ENCODE data around the gene ANGPT4. TPM values are rescaled to one million over a fixed set of nuclear protein-coding genes. Genes with fewer than 3 reads are reported as not detected.

The ANGPT4 gene
- total RNA-seq, 1 donor from 2014 or later: 0.05 TPM

- TF ChIP-seq CTCF (IDR thresholded peaks at IDR 0.05; ENCODE audit: insufficient read depth, low read depth, low read length) (no peak), EZH2 (IDR thresholded peaks at IDR 0.05; ENCODE audit: insufficient read depth, low read length) (no peak)
- Histone ChIP-seq H3K36me3 (ENCODE audit: insufficient read depth, low read length) (no peaks in the 10 kb centered on the region), H4K20me1 (ENCODE audit: insufficient read depth, low read length) (no peaks in the 10 kb centered on the region), H3K79me2 (ENCODE audit: insufficient read depth, low read length) (no peaks in the 10 kb centered on the region), H3K27me3 (ENCODE audit: insufficient read depth, low read length) (no peaks in the 10 kb centered on the region), H3K9ac (ENCODE audit: low read length) (no peak overlapping the region), H3K4me1 (ENCODE audit: insufficient read depth, low read length) (no peaks in the 10 kb centered on the region), H3K27ac (ENCODE audit: low read depth, low read length) (no peak overlapping the region), H3K4me3 (ENCODE audit: insufficient read depth, low read depth, low read length) (no peak overlapping the region), H2AFZ (ENCODE audit: low read depth, low read length) (no peak overlapping the region), H3K9me3 (ENCODE audit: insufficient read depth, low read depth, low read length) (no peaks in the 10 kb centered on the region), H3K4me2 (ENCODE audit: low read length) (no peak overlapping the region)
- no peaks in the 10 kb centered on the region for H3K4me1 Mint-ChIP-seq (ENCODE audit: low read depth, unreplicated experiment)
- FAIRE-seq (no peak), DNase-seq (ENCODE audit: low read depth) (no peak)
- peaks cover 51% of the 10 kb centered on the region for H3K27me3 Mint-ChIP-seq (ENCODE audit: low read depth, unreplicated experiment)
- no peak overlapping the region for H3K27ac Mint-ChIP-seq (ENCODE audit: unreplicated experiment)
- no peaks in the 10 kb centered on the region for H3K36me3 Mint-ChIP-seq (ENCODE audit: low read depth, unreplicated experiment)
- no peak overlapping the region for H3K4me3 Mint-ChIP-seq (ENCODE audit: unreplicated experiment)
- no peaks in the 10 kb centered on the region for H3K9me3 Mint-ChIP-seq (ENCODE audit: unreplicated experiment)
Observed at GRCh38 chr20:962683-963082, 46.5 kb upstream of the ANGPT4 start.

- no peaks in the 10 kb centered on the region for H3K4me1 ChIP-seq (ENCODE audit: insufficient read depth, low read length)
- H3K4me2 ChIP-seq (ENCODE audit: low read length): no peak overlapping the region
- H3K9ac ChIP-seq (ENCODE audit: low read length): no peak overlapping the region
- H3K27ac Mint-ChIP-seq (ENCODE audit: unreplicated experiment): no peak overlapping the region
- H3K27me3 ChIP-seq (ENCODE audit: insufficient read depth, low read length): no peaks in the 10 kb centered on the region
- H3K9me3 Mint-ChIP-seq (ENCODE audit: unreplicated experiment): no peaks in the 10 kb centered on the region
- FAIRE-seq (no peak), DNase-seq (ENCODE audit: low read depth) (no peak)
- no peaks in the 10 kb centered on the region for H3K9me3 ChIP-seq (ENCODE audit: insufficient read depth, low read depth, low read length)
- no peaks in the 10 kb centered on the region for H3K79me2 ChIP-seq (ENCODE audit: insufficient read depth, low read length)
- H2AFZ ChIP-seq (ENCODE audit: low read depth, low read length): no peak overlapping the region
- no peak overlapping the region for H3K27ac ChIP-seq (ENCODE audit: low read depth, low read length)
- H3K4me3 Mint-ChIP-seq (ENCODE audit: unreplicated experiment): no peak overlapping the region
- no peaks in the 10 kb centered on the region for H3K36me3 Mint-ChIP-seq (ENCODE audit: low read depth, unreplicated experiment)
- no peak overlapping the region for H3K4me3 ChIP-seq (ENCODE audit: insufficient read depth, low read depth, low read length)
- no peaks in the 10 kb centered on the region for H4K20me1 ChIP-seq (ENCODE audit: insufficient read depth, low read length)
- peaks cover 51% of the 10 kb centered on the region for H3K27me3 Mint-ChIP-seq (ENCODE audit: low read depth, unreplicated experiment)
- H3K4me1 Mint-ChIP-seq (ENCODE audit: low read depth, unreplicated experiment): no peaks in the 10 kb centered on the region
- TF ChIP-seq EZH2 (IDR thresholded peaks at IDR 0.05; ENCODE audit: insufficient read depth, low read length) (no peak), CTCF (IDR thresholded peaks at IDR 0.05; ENCODE audit: insufficient read depth, low read depth, low read length) (no peak)
- no peaks in the 10 kb centered on the region for H3K36me3 ChIP-seq (ENCODE audit: insufficient read depth, low read length)
Observed at GRCh38 chr20:962223-962622, 46.1 kb upstream of the ANGPT4 start.

- H3K9ac ChIP-seq (ENCODE audit: low read length): no peak overlapping the region
- H3K9me3 ChIP-seq (ENCODE audit: insufficient read depth, low read depth, low read length): no peaks in the 10 kb centered on the region
- Mint-ChIP-seq H3K9me3 (ENCODE audit: unreplicated experiment) (no peaks in the 10 kb centered on the region), H3K4me1 (ENCODE audit: low read depth, unreplicated experiment) (no peaks in the 10 kb centered on the region), H3K27me3 (ENCODE audit: low read depth, unreplicated experiment) (peaks cover 51% of the 10 kb centered on the region), H3K36me3 (ENCODE audit: low read depth, unreplicated experiment) (no peaks in the 10 kb centered on the region), H3K27ac (ENCODE audit: unreplicated experiment) (no peak overlapping the region), H3K4me3 (ENCODE audit: unreplicated experiment) (no peak overlapping the region)
- no peak for FAIRE-seq
- H3K27me3 ChIP-seq (ENCODE audit: insufficient read depth, low read length): no peaks in the 10 kb centered on the region
- H3K4me1 ChIP-seq (ENCODE audit: insufficient read depth, low read length): no peaks in the 10 kb centered on the region
- no peak overlapping the region for H2AFZ ChIP-seq (ENCODE audit: low read depth, low read length)
- no peak overlapping the region for H3K27ac ChIP-seq (ENCODE audit: low read depth, low read length)
- no peak overlapping the region for H3K4me3 ChIP-seq (ENCODE audit: insufficient read depth, low read depth, low read length)
- no peaks in the 10 kb centered on the region for H3K79me2 ChIP-seq (ENCODE audit: insufficient read depth, low read length)
- H3K4me2 ChIP-seq (ENCODE audit: low read length): no peak overlapping the region
- DNase-seq (ENCODE audit: low read depth): no peak
- H3K36me3 ChIP-seq (ENCODE audit: insufficient read depth, low read length): no peaks in the 10 kb centered on the region
- H4K20me1 ChIP-seq (ENCODE audit: insufficient read depth, low read length): no peaks in the 10 kb centered on the region
- TF ChIP-seq CTCF (IDR thresholded peaks at IDR 0.05; ENCODE audit: insufficient read depth, low read depth, low read length): no peak
- TF ChIP-seq EZH2 (IDR thresholded peaks at IDR 0.05; ENCODE audit: insufficient read depth, low read length): no peak
Observed at GRCh38 chr20:961768-962167, 45.6 kb upstream of the ANGPT4 start.

Data from astrocyte (in vitro differentiated cells and primary cell).